Fibroblast of lung (primary cell): Measurements from ENCODE around the gene HMGCS2.

Source experiments
- CTCF ChIP-seq, 2 donors: IDR thresholded peaks in 1 of 2; conservative IDR thresholded peaks in 1 of 2; 1 replicate in 1 of 2; 2 replicates in 1 of 2; pipeline ENCODE4 v1.5.1; 2011 to 2012; ENCODE audit warnings: low read length in 2 of 2, control low read depth in 1 of 2, inconsistent platforms in 1 of 2, low read depth in 1 of 2, mild to moderate bottlenecking in 1 of 2
- EZH2 ChIP-seq: IDR thresholded peaks from 2 replicates; pipeline ENCODE4 v1.5.1; 2012; ENCODE audit warnings: low read length, control low read depth, mild to moderate bottlenecking; ENCODE audit errors: missing control alignments

- TF ChIP-seq CTCF (conservative IDR thresholded peaks at IDR 0.05 in 1 of 2, IDR thresholded peaks at IDR 0.05 in 1 of 2; ENCODE audit: low read depth in 1 of 2, low read length in 2 of 2) (no peak), EZH2 (no peak)
These were observed 46.7 kb upstream of the HMGCS2 start for GRCh38 chr1:119815361-119815760.
